NB4 (cell line): ENCODE data around the gene MMP3.

Experiments used
- CTCF ChIP-seq: IDR thresholded peaks from one replicate; pipeline ENCODE4 v1.5.1; 2012; ENCODE audit warnings: low read depth, low read length
- MAX ChIP-seq: IDR thresholded peaks from 2 replicates; pipeline ENCODE4 v1.6.1; 2011; ENCODE audit warnings: low read depth, low read length
- POLR2A ChIP-seq: IDR thresholded peaks from 2 replicates; pipeline ENCODE4 v1.6.1; 2011; ENCODE audit warnings: mild to moderate bottlenecking; ENCODE audit not compliant: insufficient read length; ENCODE audit errors: extremely low read depth

GRCh38 chr11:102836290-102836875, 7.0 kb downstream of the MMP3 start:
- no peak for TF ChIP-seq CTCF
- TF ChIP-seq POLR2A: no peak
- TF ChIP-seq MAX: no peak
